ENCODE measurements around the gene TNS2.
"Not testable (repeated sequence)": the region's sequence is repeated elsewhere in the genome, so short reads cannot be mapped to it uniquely, and the experiment has no call there.

Gene TNS2

GRCh38 chr12:53049571-53050318 is at the start of gene TNS2:
TSS of gene TNS2 (plus strand) at chr12:53050065. CDS start at chr12:53050186, 121 bp downstream.
- DNase-seq (ENCODE audit: low read depth), result no peak

- DNase-seq (ENCODE audit: low read depth), result no peak
These were observed 45.7 kb upstream of the TNS2 start for GRCh38 chr12:53004178-53004577.

- no peak for DNase-seq (ENCODE audit: low read depth)
These were observed 45.3 kb upstream of the TNS2 start for GRCh38 chr12:53004582-53004981.

- no peak for DNase-seq (ENCODE audit: low read depth)
These were observed 44.5 kb upstream of the TNS2 start for GRCh38 chr12:53005215-53005985.

- DNase-seq (ENCODE audit: low read depth), result peak; percentile 94
These were observed 43.7 kb upstream of the TNS2 start, which contains the start of gene EIF4B for GRCh38 chr12:53005986-53006809. TSS of gene EIF4B (plus strand) at chr12:53006456. CDS start at chr12:53006484, 28 bp downstream.

- no peak for DNase-seq (ENCODE audit: low read depth)
These were observed 43.0 kb upstream of the TNS2 start for GRCh38 chr12:53006810-53007309.

- DNase-seq (ENCODE audit: low read depth), result no peak
These were observed 42.5 kb upstream of the TNS2 start for GRCh38 chr12:53007343-53007742.

- DNase-seq (ENCODE audit: low read depth), result not testable (repeated sequence)
These were observed 41.1 kb upstream of the TNS2 start for GRCh38 chr12:53008760-53009159.

- no peak for DNase-seq (ENCODE audit: low read depth)
These were observed 38.9 kb upstream of the TNS2 start for GRCh38 chr12:53010955-53011354.

GRCh38 chr12:53011889-53012288 is 38.0 kb upstream of the TNS2 start:
- no peak for DNase-seq (ENCODE audit: low read depth)

- no peak for DNase-seq (ENCODE audit: low read depth)
These were observed 36.9 kb upstream of the TNS2 start for GRCh38 chr12:53012928-53013327.

- DNase-seq (ENCODE audit: low read depth), result no peak
These were observed 35.2 kb upstream of the TNS2 start for GRCh38 chr12:53014709-53015108.

GRCh38 chr12:53025250-53025649 is 24.6 kb upstream of the TNS2 start:
- DNase-seq (ENCODE audit: low read depth), result no peak

GRCh38 chr12:53027014-53027413 is 22.9 kb upstream of the TNS2 start:
- DNase-seq (ENCODE audit: low read depth), result not testable (repeated sequence)

- DNase-seq (ENCODE audit: low read depth), result no peak
These were observed 18.2 kb upstream of the TNS2 start for GRCh38 chr12:53031616-53032015.

- not testable (repeated sequence) for DNase-seq (ENCODE audit: low read depth)
These were observed 16.0 kb upstream of the TNS2 start for GRCh38 chr12:53033832-53034231.

GRCh38 chr12:53034459-53034858 is 15.4 kb upstream of the TNS2 start:
- DNase-seq (ENCODE audit: low read depth), result no peak

GRCh38 chr12:53036802-53037201 is 13.1 kb upstream of the TNS2 start:
- DNase-seq (ENCODE audit: low read depth), result no peak

GRCh38 chr12:53039851-53040250 is 10.0 kb upstream of the TNS2 start:
- DNase-seq (ENCODE audit: low read depth), result no peak

- no peak for DNase-seq (ENCODE audit: low read depth)
These were observed 7.0 kb upstream of the TNS2 start for GRCh38 chr12:53042607-53043454.

GRCh38 chr12:53044052-53044581 is 5.7 kb upstream of the TNS2 start:
- DNase-seq (ENCODE audit: low read depth), result no peak
